ENCODE data around the gene PIP5K1C.
"Not testable (repeated sequence)": the region's sequence is repeated elsewhere in the genome, so short reads cannot be mapped to it uniquely, and the experiment has no call there.

Gene PIP5K1C

GRCh38 chr19:3589949-3590348 lies 110.3 kb downstream of the PIP5K1C start:
- DNase-seq (ENCODE audit: low spot score): no peak

- DNase-seq (ENCODE audit: low spot score): no peak
Measured at GRCh38 chr19:3589439-3589838, 110.8 kb downstream of the PIP5K1C start.

- DNase-seq (ENCODE audit: low spot score): no peak
Measured at GRCh38 chr19:3586707-3587346, 113.4 kb downstream of the PIP5K1C start.

- no peak for DNase-seq (ENCODE audit: low spot score)
Measured at GRCh38 chr19:3586127-3586626, 114.1 kb downstream of the PIP5K1C start.

GRCh38 chr19:3585301-3586126 lies 114.8 kb downstream of the PIP5K1C start, which contains the start of gene GIPC3:
Gene GIPC3, plus strand, starts transcription at chr19:3585478. Its CDS starts 120 bp downstream, at chr19:3585598.
- no peak for DNase-seq (ENCODE audit: low spot score)

- DNase-seq (ENCODE audit: low spot score): not testable (repeated sequence)
Measured at GRCh38 chr19:3584036-3584802, 116.0 kb downstream of the PIP5K1C start.

- not testable (repeated sequence) for DNase-seq (ENCODE audit: low spot score)
Measured at GRCh38 chr19:3581792-3582191, 118.5 kb downstream of the PIP5K1C start.

Measured in CD4-positive, alpha-beta T cell treated with Interleukin-6 at 100 ng/mL for 8 hours (primary cell).